HG02884 (cell line): ENCODE data around the gene OPN1MW.
"Not testable (repeated sequence)": the region's sequence is repeated elsewhere in the genome, so short reads cannot be mapped to it uniquely, and the experiment has no call there.

Experiments
- ATAC-seq: cut with Tn5 transposase; IDR thresholded peaks from one replicate; pipeline ENCODE4 v1.9.1; 2021; ENCODE audit warnings: mild to moderate bottlenecking, moderate library complexity; ENCODE audit not compliant: unreplicated experiment

Gene OPN1MW

DNA sequence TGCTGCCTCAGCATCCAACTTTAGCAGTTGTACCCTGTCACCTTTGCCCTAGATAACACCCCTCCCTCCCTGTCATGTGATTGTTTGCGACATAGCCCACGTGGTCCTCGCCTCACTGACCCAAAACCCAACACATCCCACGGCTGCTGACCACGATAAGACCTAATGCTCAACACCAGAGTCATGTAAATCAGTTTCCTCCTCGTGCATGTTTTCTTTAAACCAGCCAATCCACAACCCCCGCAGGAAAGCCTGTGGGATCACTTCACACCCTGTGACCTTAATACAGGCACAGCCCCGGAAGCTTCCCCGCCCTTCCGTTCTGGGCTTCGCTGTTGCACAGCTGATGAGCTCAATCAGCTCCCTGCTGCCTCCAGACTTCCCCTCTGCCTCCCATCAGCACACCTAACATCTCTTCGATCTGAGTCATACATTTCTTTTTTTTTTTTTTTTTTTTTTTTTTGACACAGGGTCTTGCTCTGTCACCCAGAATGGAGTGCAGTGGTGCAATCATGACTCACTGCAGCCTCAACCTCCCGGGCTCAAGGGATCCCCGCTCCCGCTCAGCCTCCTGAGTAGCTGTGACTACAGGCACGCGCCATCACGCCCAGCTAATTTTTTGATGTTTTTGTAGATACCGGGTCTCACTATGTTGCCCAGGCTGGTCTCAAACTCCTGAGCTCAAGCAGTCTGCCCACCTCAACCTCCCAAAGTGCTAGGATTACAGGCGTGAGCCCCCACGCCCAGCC lies 27.4 kb downstream of the OPN1MW start:
- ATAC-seq: peak; percentile 78

DNA sequence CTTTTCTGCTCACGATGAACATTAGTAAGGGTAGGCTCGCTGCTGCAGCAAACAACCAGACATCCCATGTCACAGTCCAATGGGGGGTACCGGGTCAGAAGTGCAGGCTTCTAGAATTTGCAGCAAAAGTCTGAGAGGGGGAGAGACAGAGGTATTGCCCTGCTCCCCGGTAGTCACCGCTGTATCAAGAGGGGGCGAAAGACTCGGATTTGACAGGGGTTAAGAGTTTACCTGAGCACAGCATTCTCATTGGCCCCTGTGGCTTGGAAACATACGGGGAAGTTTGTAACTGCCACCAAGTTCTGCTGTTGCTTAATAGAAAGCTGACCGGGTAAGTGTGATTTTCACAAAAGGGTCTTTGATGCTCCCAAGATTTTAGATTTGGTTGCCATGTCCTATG lies 28.7 kb downstream of the OPN1MW start:
- ATAC-seq: not testable (repeated sequence)

- ATAC-seq: not testable (repeated sequence)
Observed at GRCh38 chrX:154211499-154211898, 29.1 kb downstream of the OPN1MW start.

GRCh38 chrX:154219456-154219855 lies 37.1 kb downstream of the OPN1MW start, which contains the start of gene OPN1MW2:
OPN1MW2 (plus strand) TSS chrX:154219756; CDS start chrX:154219816, 60 bp downstream.
- ATAC-seq: not testable (repeated sequence)

- not testable (repeated sequence) for ATAC-seq
Observed at GRCh38 chrX:154225292-154225691, 42.9 kb downstream of the OPN1MW start.

DNA sequence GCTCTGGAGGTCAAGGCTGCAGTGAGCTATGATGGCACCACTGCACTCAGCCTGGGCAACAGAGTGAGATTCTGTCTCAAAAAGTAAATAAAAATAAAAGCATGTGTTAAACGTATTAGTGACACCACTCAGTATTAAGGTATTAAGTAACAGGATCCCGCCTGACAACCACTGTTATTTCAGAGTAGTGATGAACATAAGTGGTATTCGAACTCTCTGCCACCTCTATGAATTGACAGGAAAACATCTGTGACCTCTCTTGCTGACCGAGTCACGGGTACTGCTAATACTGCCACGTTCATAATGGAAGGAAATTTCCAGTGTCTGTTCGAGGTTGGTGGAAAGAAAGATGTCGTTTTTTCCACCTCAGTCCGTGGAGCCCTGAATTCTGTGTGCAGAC lies 44.3 kb downstream of the OPN1MW start:
- ATAC-seq: not testable (repeated sequence)

- not testable (repeated sequence) for ATAC-seq
Observed at GRCh38 chrX:154231443-154231842, 49.0 kb downstream of the OPN1MW start.

- ATAC-seq: not testable (repeated sequence)
Observed at GRCh38 chrX:154233620-154234019, 51.2 kb downstream of the OPN1MW start.

- not testable (repeated sequence) for ATAC-seq
Observed at GRCh38 chrX:154238939-154239559, 56.7 kb downstream of the OPN1MW start.

DNA sequence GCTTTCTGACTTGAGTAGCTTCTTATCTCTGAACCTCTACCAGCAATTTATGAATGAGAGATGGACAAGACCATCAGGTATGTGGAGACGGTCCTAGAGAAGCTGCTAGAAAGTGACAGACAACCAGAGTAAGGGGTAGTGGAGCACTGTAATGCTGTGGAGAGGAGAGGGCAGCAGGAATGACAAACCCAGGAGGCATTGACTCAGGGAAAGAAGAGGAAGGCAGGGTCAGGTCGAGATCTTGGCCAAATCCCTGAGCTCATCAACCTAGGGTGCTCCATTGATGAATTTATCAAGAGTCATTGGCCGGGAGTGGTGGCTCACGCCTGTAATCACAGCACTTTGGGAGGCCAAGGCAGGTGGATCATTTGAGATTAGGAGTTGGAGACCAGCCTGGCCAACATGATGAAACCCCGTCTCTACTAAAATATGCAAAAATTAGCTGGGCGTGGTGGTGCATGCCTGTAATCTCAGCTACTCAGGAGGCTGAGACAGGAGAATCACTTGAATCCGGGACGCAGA lies 57.6 kb downstream of the OPN1MW start:
- not testable (repeated sequence) for ATAC-seq
